ENCODE data around the gene SLC36A2. TPM values are rescaled to one million over a fixed set of nuclear protein-coding genes. Genes with fewer than 3 reads are reported as not detected.
"Not testable (repeated sequence)": the region's sequence is repeated elsewhere in the genome, so short reads cannot be mapped to it uniquely, and the experiment has no call there.

Gene SLC36A2
- total RNA-seq, 1 donor, result not detected

DNA sequence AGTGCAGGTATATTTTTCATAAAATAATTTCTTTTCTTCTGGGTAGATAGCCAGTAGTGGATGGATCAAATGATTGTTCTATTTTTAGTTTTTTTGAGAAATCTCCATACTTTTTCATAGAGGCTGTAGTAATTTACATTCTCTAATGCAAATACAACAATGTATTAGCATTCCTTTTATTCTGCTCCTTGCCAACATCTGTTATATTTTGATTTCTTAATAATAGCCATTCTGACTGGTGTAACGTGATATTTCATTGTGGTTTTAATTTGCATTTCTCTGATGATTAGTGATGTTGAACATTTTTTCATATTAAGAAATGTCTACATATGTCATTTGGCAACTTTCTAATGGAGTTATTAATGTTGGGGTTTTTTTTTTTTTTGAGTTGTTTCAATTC, 27.2 kb upstream of the SLC36A2 start:
- no peak overlapping the region for H3K4me3 ChIP-seq (ENCODE audit: low read depth, low read length)
- TF ChIP-seq, protein P1, sequence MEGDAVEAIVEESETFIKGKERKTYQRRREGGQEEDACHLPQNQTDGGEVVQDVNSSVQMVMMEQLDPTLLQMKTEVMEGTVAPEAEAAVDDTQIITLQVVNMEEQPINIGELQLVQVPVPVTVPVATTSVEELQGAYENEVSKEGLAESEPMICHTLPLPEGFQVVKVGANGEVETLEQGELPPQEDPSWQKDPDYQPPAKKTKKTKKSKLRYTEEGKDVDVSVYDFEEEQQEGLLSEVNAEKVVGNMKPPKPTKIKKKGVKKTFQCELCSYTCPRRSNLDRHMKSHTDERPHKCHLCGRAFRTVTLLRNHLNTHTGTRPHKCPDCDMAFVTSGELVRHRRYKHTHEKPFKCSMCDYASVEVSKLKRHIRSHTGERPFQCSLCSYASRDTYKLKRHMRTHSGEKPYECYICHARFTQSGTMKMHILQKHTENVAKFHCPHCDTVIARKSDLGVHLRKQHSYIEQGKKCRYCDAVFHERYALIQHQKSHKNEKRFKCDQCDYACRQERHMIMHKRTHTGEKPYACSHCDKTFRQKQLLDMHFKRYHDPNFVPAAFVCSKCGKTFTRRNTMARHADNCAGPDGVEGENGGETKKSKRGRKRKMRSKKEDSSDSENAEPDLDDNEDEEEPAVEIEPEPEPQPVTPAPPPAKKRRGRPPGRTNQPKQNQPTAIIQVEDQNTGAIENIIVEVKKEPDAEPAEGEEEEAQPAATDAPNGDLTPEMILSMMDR (IDR thresholded peaks at IDR 0.05; ENCODE audit: insufficient read depth, low read length), result no peak
- DNase-seq (ENCODE audit: low read depth), result no peak

DNA sequence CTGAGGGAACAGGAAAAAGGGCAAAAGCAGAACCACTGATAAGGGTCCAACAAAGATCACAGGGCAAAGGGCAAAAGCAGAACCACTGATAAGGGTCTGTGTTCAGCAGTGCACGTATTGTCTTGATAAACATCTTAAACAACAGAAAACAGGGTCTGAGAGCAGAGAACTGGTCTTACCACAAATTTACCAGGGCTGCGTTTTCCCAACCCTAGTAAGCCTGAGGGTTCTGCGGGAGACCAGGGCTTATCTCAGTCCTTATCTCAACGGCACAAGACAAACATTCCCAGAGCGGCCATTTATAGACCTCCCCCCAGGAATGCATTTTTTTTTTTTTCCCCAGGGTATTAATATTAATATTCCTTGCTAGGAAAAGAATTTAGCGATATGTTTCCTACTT, 19.7 kb upstream of the SLC36A2 start:
- not testable (repeated sequence) for DNase-seq (ENCODE audit: low read depth); H3K4me3 ChIP-seq (ENCODE audit: low read depth, low read length)

DNA sequence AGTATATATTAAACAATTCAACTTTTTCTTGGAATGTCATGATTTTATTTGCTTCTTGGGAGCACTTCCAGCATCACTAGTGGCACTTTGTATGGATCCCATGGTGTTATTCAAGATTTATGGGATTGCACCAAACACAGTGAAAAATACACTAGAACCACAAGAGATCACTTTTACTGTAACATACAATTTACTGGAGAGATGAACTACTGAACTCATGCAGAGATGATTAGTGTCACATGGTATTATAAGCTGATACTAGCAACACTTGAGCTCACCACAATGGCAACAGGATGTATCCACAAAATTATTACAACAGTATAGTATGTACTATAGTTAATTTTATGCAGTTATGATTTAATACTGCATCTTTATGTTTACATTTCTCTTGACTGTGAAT, 16.3 kb upstream of the SLC36A2 start:
- no peak overlapping the region for H3K4me3 ChIP-seq (ENCODE audit: low read depth, low read length)
- no peak for DNase-seq (ENCODE audit: low read depth)
- TF ChIP-seq, protein P1 (IDR thresholded peaks at IDR 0.05; ENCODE audit: insufficient read depth, low read length), result no peak

DNA sequence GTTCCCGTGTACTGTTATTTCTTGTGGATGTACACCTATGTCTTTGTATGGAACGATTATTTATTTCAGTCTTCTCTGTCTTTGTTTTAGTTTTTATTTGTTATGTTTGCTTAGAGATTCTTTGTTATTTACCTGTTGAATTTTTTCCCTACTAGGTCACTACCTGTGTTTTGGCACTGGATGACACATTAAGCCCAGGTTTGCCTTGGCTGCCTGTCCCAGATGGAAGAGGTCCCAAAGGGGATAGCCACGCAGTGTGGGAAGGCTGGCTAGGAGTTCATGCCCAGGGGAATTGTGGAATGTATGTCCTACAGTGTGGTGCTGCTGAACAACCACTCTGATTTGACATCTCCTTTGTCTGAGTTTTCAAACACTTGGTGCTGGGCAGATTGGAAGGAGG, 15.6 kb upstream of the SLC36A2 start:
- no peak for DNase-seq (ENCODE audit: low read depth)
- TF ChIP-seq, protein P1 (IDR thresholded peaks at IDR 0.05; ENCODE audit: insufficient read depth, low read length), result no peak
- no peak overlapping the region for H3K4me3 ChIP-seq (ENCODE audit: low read depth, low read length)

DNA sequence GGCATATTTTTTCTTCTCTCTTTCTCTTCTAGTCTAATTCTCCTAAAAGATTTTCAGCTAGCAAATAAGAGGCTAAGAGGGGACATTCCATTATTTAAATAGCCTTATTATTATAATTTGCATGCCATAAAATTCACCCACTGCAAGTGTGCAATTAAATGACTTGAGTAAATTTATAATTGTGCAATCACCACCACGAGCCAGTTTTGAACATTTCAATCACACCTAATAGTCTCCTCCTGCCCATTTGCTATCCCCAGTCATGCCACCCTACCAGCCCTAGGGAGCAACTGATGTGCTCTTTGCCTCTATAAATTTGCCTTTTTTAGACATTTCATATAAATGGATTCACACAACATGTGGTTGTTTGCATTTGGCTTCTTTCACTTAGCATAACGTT, 12.0 kb upstream of the SLC36A2 start:
- no peak for DNase-seq (ENCODE audit: low read depth)
- no peak overlapping the region for H3K4me3 ChIP-seq (ENCODE audit: low read depth, low read length)

DNA sequence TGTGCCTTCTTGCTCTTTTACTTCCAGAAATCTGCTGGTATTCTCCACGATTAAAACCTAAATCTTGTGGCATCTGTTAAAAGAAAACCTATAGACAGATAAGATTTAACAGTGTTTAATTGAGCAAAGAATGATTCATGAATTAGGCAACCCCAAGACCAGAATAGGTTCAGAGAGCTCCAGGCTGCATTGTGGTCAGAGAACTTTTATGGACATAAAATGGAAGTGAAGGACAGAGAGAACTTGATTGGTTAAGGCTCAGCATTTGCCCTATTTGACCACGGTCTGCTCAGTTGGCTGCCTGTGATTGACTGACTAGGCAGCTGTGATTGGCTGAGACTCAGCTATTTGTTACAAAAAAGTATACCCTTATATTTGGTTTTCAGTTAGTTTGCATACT, 10.4 kb upstream of the SLC36A2 start:
- TF ChIP-seq, protein P1 (IDR thresholded peaks at IDR 0.05; ENCODE audit: insufficient read depth, low read length), result no peak
- no peak overlapping the region for H3K4me3 ChIP-seq (ENCODE audit: low read depth, low read length)
- DNase-seq (ENCODE audit: low read depth), result no peak

More for the DNA sequence above, 12.0 kb upstream of the SLC36A2 start:
- TF ChIP-seq, protein P1 (IDR thresholded peaks at IDR 0.05; ENCODE audit: insufficient read depth, low read length), result no peak

DNA sequence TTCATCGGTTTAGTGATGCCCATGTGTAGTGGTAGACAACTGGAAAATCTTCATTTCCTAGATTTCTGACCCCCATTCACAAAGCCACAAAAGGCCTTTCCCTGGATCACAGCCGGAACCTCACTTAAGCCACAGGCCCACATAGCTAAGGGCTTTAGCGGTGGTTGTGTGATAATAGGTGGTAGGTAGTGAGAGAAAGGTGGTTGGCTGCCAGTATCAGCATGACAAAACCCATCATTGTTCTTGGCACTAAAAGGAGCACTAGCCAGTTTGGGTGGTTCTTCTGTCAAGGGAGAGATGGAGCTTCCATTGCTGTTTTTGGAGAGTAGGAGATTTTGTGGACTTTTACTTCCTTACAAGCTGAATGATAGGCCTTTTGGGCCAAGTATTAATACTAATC, 9.7 kb upstream of the SLC36A2 start:
- no peak overlapping the region for H3K4me3 ChIP-seq (ENCODE audit: low read depth, low read length)
- TF ChIP-seq, protein P1 (IDR thresholded peaks at IDR 0.05; ENCODE audit: insufficient read depth, low read length), result no peak

More for the DNA sequence above, 9.7 kb upstream of the SLC36A2 start:
- DNase-seq (ENCODE audit: low read depth), result no peak
